ENCODE measurements around the gene EPHA5. TPM values are rescaled to one million over a fixed set of nuclear protein-coding genes. Genes with fewer than 3 reads are reported as not detected.

EPHA5 gene
- under 0.01 TPM in 1 of 2 replicates, not detected in the other for total RNA-seq

DNA sequence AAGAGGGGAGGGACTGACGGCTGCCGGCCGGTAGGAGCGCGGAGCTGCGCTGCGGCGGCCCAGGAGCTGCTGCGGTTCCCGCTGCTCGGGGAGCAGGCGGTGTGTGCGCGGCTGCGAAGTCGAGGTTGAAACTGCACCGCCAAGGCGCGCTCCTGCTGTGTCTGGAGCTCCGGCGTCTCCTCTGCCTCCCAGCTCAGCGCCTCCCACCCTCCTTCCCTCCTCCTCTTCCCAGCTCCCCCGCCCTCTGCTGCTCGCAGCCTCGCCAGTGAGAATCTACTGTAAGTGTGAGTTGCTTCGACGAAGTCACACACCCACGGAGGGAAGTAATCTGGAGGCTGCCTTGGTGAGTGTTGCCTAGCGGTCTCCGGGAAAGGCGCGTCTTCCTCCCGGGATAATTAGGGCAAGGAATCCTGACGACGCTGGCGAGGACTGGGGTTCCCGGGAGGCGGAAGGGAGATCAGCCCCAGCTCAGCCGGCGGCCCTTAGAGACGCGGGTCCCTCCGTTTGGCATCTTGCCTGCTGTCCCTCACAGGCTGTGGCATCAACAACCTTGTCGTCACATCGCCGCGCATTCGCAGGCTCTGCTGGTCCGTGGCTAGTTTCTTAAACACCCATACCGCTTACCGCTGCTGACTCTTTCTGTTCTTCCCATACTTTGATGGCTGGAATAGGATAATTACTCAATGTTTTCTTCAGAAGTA lies at the start of gene EPHA5:
Gene EPHA5, minus strand, starts transcription at position 159 of the 701 bp plus-strand sequence. CDS start 747 bp downstream, outside the sequence.

